HEK293T (cell line): ENCODE data around the gene ZXDC.

Experiments
- BHLHE40 ChIP-seq: fragments of 450-650 bp; IDR thresholded peaks from 2 replicates; pipeline ENCODE4 v1.6.1; 2016; ENCODE audit warnings: mild to moderate bottlenecking, moderate library complexity, borderline replicate concordance
- ELF4 ChIP-seq: fragments of 450-650 bp; IDR thresholded peaks from 2 replicates; pipeline ENCODE4 v1.6.1; 2017; ENCODE audit warnings: antibody characterized with exemption
- FOXA1 ChIP-seq: fragments of 450-650 bp; IDR thresholded peaks from 2 replicates; pipeline ENCODE4 v1.6.1; 2016; ENCODE audit warnings: mild to moderate bottlenecking
- NFRKB ChIP-seq: fragments of 450-650 bp; IDR thresholded peaks from 2 replicates; pipeline ENCODE4 v1.6.1; 2016; ENCODE audit warnings: mild to moderate bottlenecking, moderate library complexity
- ZNF384 ChIP-seq: fragments of 450-650 bp; IDR thresholded peaks from 2 replicates; pipeline ENCODE4 v1.6.1; 2016

DNA sequence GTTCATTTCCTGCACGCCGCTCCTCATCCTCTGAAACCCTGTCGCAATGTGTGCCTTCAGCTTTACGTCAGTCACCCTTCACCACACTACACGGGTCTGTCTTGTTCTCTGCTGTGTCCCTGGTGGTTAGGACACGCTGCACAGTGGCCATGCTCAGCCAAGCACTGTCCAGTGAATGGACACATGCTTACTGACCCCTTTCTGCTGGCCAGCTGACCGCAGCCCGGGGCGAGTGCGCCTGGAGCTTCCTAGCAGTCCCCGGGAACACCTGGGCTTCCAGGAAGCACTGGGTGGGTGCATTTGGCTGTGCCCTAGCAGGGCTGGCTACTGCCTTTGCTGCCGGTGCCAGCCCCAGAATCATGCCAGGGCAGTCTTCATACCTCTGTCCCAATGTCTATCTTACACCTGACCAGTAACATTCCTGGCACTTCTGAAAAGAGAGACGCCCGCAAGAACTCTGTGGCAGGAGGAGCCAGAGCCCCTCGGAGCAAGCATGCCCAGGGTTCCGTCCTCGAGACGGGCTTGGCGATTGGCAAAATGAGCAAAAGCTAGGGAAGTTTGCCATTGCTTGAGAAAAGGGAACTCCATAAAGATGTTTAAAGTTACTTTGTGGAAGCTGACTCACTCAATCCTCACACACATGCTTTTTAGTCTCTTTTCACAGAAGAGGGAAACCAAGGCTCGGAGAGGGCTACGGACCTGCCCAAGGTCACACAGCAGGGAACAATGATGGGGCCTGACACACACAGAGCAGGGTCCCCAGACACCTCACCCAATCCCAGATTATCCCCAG lies 15.7 kb upstream of the ZXDC start:
- TF ChIP-seq ELF4 (no peak), ZNF384 (no peak), BHLHE40 (no peak), NFRKB (no peak), FOXA1 (no peak)
